ENCODE results near the gene MYO1C.

DNA sequence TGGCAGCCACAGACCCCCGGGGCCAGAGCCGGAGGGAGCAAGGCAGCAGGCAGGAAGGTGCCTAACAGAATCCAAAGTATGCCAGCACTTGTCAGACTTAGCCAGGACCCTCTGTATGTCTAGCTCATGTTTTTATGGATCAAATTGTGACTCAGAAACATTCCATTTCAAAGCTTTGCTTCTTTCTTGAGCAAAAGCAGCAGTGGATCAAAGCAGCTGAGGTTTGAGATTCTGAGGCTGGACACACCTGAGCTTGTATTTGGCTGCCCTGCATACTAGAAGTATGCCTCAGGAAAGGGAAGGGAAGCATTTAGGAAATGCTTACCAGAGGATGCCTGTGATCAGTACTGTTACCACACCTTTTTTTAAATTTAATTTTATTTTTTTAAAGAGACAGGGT, 5.7 kb upstream of the MYO1C start:
- TF ChIP-seq POLR2AphosphoS5 (IDR thresholded peaks at IDR 0.05; ENCODE audit: low read depth) (no peak), GABPA (IDR thresholded peaks at IDR 0.05; ENCODE audit: low read depth) (no peak), SPI1 (IDR thresholded peaks at IDR 0.05; ENCODE audit: borderline replicate concordance, low read depth) (no peak)
- TF ChIP-seq, protein P1, sequence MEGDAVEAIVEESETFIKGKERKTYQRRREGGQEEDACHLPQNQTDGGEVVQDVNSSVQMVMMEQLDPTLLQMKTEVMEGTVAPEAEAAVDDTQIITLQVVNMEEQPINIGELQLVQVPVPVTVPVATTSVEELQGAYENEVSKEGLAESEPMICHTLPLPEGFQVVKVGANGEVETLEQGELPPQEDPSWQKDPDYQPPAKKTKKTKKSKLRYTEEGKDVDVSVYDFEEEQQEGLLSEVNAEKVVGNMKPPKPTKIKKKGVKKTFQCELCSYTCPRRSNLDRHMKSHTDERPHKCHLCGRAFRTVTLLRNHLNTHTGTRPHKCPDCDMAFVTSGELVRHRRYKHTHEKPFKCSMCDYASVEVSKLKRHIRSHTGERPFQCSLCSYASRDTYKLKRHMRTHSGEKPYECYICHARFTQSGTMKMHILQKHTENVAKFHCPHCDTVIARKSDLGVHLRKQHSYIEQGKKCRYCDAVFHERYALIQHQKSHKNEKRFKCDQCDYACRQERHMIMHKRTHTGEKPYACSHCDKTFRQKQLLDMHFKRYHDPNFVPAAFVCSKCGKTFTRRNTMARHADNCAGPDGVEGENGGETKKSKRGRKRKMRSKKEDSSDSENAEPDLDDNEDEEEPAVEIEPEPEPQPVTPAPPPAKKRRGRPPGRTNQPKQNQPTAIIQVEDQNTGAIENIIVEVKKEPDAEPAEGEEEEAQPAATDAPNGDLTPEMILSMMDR (IDR thresholded peaks at IDR 0.05; ENCODE audit: insufficient read depth, low read length), result no peak
- TF ChIP-seq, protein P2, sequence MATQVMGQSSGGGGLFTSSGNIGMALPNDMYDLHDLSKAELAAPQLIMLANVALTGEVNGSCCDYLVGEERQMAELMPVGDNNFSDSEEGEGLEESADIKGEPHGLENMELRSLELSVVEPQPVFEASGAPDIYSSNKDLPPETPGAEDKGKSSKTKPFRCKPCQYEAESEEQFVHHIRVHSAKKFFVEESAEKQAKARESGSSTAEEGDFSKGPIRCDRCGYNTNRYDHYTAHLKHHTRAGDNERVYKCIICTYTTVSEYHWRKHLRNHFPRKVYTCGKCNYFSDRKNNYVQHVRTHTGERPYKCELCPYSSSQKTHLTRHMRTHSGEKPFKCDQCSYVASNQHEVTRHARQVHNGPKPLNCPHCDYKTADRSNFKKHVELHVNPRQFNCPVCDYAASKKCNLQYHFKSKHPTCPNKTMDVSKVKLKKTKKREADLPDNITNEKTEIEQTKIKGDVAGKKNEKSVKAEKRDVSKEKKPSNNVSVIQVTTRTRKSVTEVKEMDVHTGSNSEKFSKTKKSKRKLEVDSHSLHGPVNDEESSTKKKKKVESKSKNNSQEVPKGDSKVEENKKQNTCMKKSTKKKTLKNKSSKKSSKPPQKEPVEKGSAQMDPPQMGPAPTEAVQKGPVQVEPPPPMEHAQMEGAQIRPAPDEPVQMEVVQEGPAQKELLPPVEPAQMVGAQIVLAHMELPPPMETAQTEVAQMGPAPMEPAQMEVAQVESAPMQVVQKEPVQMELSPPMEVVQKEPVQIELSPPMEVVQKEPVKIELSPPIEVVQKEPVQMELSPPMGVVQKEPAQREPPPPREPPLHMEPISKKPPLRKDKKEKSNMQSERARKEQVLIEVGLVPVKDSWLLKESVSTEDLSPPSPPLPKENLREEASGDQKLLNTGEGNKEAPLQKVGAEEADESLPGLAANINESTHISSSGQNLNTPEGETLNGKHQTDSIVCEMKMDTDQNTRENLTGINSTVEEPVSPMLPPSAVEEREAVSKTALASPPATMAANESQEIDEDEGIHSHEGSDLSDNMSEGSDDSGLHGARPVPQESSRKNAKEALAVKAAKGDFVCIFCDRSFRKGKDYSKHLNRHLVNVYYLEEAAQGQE (IDR thresholded peaks at IDR 0.05; ENCODE audit: insufficient replicate concordance, low read depth), result no peak
